GM18519 (cell line): ENCODE measurements around the gene ZNF577.

Experiments used
- ATAC-seq: cut with Tn5 transposase; IDR thresholded peaks from one replicate; pipeline ENCODE4 v1.9.1; 2021; ENCODE audit warnings: mild to moderate bottlenecking, moderate library complexity; ENCODE audit not compliant: unreplicated experiment, low FRiP score

ZNF577 gene

DNA sequence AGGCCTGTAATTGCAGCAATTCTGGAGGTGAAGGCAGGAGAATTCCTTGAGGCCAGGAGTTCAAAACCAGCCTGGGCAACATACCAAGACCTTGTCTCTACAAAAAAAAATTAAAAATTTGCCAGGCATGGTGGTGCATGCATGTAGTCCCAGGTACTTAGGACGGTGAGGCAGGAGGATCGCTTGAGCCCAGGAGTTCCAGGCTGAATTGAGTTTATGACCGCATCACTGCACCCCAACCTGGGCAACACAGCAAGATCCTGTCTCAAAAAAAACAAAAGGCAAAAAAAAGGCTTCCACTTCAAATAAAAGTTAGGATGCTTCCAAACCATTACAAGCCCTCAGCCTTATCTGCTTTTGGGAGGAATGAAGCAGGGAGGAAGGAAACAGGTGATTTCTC lies 5.2 kb downstream of the ZNF577 start:
- ATAC-seq, result no peak

DNA sequence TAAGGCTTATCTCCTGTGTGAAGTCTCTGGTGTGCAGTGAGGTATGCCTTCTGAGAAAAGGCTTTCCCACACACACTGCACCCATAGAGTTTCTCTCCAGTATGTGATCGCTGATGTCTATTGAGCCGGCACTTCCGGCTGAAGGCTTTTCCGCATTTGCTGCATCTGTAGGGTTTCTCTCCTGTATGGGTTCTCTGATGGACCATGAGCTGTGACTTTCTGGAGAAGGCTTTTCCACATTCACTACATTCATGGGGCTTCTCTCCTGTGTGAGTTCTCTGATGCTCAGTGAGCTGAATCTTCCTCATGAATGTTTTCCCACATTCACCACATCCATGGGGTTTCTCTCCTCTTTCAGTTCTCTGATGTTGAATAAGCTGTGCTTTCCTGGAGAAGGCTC lies 14.7 kb downstream of the ZNF577 start:
- ATAC-seq, result no peak

DNA sequence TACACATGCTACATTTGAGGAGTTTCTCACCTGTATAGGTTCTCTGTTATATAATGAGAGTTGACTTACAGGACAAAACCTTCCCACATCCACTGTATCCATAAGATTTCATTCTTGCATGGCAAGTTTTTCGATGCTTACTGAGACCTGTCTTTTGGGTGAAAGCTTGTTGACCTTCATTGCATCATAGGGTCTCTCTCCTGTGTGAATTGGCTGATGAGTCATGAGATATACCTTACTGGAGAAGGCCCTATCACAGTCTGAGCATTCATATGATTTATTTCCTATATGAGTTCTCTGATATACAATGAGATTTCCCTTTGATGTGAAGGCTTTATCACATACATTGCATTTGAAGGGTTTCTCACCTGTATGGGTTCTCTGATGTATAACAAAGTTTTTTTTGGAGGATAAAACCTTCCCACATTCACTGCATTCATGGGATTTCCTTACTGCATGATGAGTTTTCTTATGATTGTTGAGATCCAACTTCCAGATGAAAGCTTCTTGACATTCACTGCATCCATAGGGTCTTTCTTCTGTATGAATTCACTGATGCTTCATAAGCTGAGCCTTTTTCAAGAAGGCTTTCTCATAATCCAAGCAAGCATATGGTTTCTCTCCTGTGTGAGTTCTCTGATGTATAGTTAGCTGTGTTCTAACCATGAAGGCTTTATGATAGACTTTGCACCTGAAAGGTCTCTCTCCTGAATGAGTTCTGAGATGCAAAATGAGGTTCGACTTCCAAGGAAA lies 25.7 kb downstream of the ZNF577 start:
- no peak for ATAC-seq

DNA sequence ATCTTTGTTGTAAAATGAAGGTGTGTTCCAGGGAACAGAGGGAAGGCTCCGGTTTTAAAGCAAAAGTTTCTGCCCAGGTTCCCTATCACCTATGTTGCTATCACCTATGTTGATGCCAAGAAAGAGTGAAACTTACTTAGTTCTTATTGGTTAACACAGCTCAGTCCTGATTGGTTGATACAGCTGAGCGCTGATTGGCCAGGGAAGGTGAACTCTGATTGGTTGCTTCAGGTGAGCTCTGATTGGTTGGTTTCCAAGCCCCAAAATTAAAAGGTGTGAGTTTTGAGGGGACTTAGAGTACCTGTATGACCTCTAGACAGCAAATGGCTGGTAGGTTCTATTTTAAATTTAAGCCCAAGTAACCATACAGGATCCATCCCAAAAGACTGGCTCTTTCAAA lies 50.6 kb downstream of the ZNF577 start:
- ATAC-seq, result no peak

DNA sequence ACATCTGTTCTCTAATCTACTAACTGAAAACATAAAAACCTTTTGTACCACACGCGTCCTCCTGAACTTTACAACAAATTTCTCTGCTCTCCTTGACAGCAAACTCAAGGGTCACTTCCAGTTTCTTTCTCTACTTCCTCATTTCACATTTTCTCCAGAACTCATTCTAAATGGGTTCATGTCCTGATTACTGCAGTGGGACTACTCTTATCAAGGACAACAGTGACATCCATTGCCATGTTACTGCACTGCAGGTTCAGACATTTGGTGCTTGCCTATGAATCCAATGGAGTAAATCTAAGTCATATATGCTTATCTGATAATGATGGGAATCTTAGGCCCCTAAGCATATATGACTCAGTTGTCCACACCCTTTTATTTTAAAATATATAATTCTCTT lies 57.5 kb downstream of the ZNF577 start:
- ATAC-seq, result no peak

DNA sequence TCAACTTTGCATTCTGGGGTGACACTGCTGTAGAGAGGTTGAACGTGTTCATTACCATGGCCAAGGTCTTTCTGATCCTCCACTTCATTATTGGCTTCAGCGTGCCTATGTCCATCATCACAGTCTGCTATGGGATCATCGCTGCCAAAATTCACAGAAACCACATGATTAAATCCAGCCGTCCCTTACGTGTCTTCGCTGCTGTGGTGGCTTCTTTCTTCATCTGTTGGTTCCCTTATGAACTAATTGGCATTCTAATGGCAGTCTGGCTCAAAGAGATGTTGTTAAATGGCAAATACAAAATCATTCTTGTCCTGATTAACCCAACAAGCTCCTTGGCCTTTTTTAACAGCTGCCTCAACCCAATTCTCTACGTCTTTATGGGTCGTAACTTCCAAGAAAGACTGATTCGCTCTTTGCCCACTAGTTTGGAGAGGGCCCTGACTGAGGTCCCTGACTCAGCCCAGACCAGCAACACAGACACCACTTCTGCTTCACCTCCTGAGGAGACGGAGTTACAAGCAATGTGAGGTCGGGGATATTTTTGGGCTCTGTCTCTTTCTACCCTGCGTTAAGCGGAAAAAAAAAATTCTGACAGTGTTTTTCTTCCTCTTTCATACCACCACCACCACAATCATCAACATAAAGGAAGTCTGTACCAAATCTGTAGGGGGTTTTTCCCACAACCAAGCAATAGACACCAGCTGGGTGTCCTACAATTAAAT lies 63.3 kb downstream of the ZNF577 start:
- no peak for ATAC-seq

DNA sequence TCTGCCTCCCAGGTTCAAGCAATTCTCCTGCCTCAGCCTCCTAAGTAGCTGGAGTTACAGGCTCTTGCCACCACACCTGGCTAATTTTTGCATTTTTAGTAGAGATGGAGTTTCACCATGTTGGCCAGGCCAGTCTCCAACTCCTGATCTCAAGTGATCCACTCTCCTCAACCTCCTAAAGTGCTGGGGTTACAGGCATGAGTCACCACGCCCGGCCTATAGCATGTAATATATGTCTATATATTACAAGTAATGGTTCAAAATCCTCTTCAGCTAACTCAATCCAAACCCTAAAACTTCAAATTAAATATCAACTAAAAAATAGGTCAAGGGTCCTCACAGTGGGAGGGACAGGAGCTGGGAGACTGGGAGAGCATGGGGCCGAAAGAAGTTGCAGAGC lies 64.8 kb downstream of the ZNF577 start:
- no peak for ATAC-seq

DNA sequence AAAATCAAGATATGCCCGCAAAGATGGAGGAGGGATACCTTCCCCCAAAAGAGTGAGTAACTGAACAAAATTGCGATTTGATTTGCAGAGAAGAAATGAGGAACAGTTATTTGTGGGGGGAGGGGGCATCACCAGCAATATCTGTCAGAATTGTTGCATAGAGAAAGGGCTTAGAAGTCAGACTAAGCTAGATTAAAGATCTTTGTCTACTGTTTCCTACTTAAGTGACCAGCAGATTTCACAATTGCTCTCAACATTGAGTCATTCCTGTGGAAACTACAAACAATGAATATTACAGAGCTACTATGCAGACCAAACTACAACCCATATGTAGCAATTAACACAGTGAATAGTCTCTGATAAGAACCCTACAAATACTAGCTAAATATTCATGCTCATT lies 65.4 kb downstream of the ZNF577 start:
- ATAC-seq, result no peak

GRCh38 chr19:51821921-51822320 lies 65.8 kb downstream of the ZNF577 start:
- no peak for ATAC-seq

DNA sequence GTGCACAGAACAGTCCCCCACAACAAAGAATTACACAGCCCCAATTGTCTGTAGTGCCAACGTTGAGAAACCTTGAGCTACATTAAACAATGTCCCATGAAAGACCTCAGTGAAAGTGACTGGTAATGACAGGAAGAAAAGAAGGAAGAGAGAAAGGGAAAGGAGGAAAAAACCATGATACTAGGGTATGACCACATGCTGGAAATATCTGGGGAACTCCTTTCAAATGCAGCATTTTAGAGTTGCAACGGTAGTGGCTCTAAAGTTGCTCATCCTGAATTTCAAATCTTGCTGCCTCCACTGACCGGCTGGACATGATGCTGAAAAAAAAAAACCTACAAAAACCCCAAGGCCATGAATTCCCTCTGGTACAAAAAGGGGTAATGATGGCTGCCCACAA lies 66.3 kb downstream of the ZNF577 start:
- ATAC-seq, result no peak
